Cardiac fibroblast (primary cell): ENCODE results near the gene HOXB6.
A peak's percentile ranks its signal among the peaks of the same experiment; 100 is the strongest.

Experiments used
- DNase-seq, 2 donors: peaks; one replicate each; pipeline versions ENCODE4 v3.0.0 to v3.0.0-alpha.2; 2010; ENCODE audit warnings: low read depth in 2 of 2
- H3K4me3 ChIP-seq, 2 donors: replicated peaks in 1 of 2; 1 replicate in 1 of 2; 2 replicates in 1 of 2; pipeline ENCODE4 v1.5.1; 2011; ENCODE audit warnings: low read depth in 2 of 2, low read length in 2 of 2, mild to moderate bottlenecking in 2 of 2, moderate library complexity in 1 of 2
- CTCF ChIP-seq: IDR thresholded peaks from one replicate; pipeline ENCODE4 v1.5.1; 2011; ENCODE audit warnings: low read depth, mild to moderate bottlenecking, low read length, inconsistent platforms

The HOXB6 gene

GRCh38 chr17:48576479-48577309 is 28.1 kb downstream of the HOXB6 start:
- no peak for TF ChIP-seq CTCF
- H3K4me3 ChIP-seq: peak overlapping the region; percentile 25 to 57
- peak in 1 of 2 donors; percentile 40 for DNase-seq

- no peak for TF ChIP-seq CTCF
- DNase-seq: no peak
- H3K4me3 ChIP-seq: no peak overlapping the region
Observed at GRCh38 chr17:48575673-48576478, 28.9 kb downstream of the HOXB6 start.

- no peak overlapping the region for H3K4me3 ChIP-seq
- TF ChIP-seq CTCF: no peak
- DNase-seq: no peak
Observed at GRCh38 chr17:48575066-48575582, 29.7 kb downstream of the HOXB6 start.

- DNase-seq: no peak
- no peak overlapping the region for H3K4me3 ChIP-seq
- no peak for TF ChIP-seq CTCF
Observed at GRCh38 chr17:48574505-48575065, 30.2 kb downstream of the HOXB6 start.

GRCh38 chr17:48571826-48572417 is 32.9 kb downstream of the HOXB6 start:
- no peak overlapping the region for H3K4me3 ChIP-seq
- DNase-seq: no peak
- no peak for TF ChIP-seq CTCF

GRCh38 chr17:48571024-48571818 is 33.6 kb downstream of the HOXB6 start:
- TF ChIP-seq CTCF: no peak
- H3K4me3 ChIP-seq: no peak overlapping the region

More at GRCh38 chr17:48571024-48571818, 33.6 kb downstream of the HOXB6 start:
- no peak for DNase-seq
